SW 1271 (cell line): ENCODE data around the gene DCC.

Source experiments
- DNase-seq, 2 experiments: peaks; one replicate each; lab custom pipeline; 2025; lab: John Stamatoyannopoulos, UW

The DCC gene

GRCh38 chr18:52933356-52933755 is 593.4 kb downstream of the DCC start:
- no peak for DNase-seq

GRCh38 chr18:52936931-52937330 is 596.9 kb downstream of the DCC start:
- DNase-seq = no peak

- no peak for DNase-seq
These were observed 597.8 kb downstream of the DCC start for GRCh38 chr18:52937840-52938239.

- no peak for DNase-seq
These were observed 605.6 kb downstream of the DCC start for GRCh38 chr18:52945552-52945951.

- DNase-seq = no peak
These were observed 609.0 kb downstream of the DCC start for GRCh38 chr18:52948868-52949444.

GRCh38 chr18:52950155-52950554 is 610.2 kb downstream of the DCC start:
- DNase-seq = no peak

- DNase-seq = no peak
These were observed 613.4 kb downstream of the DCC start for GRCh38 chr18:52953387-52953786.

- no peak for DNase-seq
These were observed 623.5 kb downstream of the DCC start for GRCh38 chr18:52963481-52963880.

GRCh38 chr18:52970686-52971085 is 630.7 kb downstream of the DCC start:
- DNase-seq = no peak

GRCh38 chr18:52971097-52971496 is 631.1 kb downstream of the DCC start:
- no peak for DNase-seq

- no peak for DNase-seq
These were observed 639.9 kb downstream of the DCC start for GRCh38 chr18:52979892-52980291.

- DNase-seq = no peak
These were observed 651.2 kb downstream of the DCC start for GRCh38 chr18:52991246-52991645.

GRCh38 chr18:52992041-52992440 is 652.0 kb downstream of the DCC start:
- DNase-seq = no peak

- DNase-seq = no peak
These were observed 655.9 kb downstream of the DCC start for GRCh38 chr18:52995875-52996274.

- no peak for DNase-seq
These were observed 659.6 kb downstream of the DCC start for GRCh38 chr18:52999633-53000032.

GRCh38 chr18:53004798-53005197 is 664.8 kb downstream of the DCC start:
- DNase-seq = no peak

- DNase-seq = no peak
These were observed 678.8 kb downstream of the DCC start for GRCh38 chr18:53018791-53019190.

- no peak for DNase-seq
These were observed 685.2 kb downstream of the DCC start for GRCh38 chr18:53025247-53025646.

- no peak for DNase-seq
These were observed 688.6 kb downstream of the DCC start for GRCh38 chr18:53028565-53028964.

- no peak for DNase-seq
These were observed 693.1 kb downstream of the DCC start for GRCh38 chr18:53033128-53033527.

- no peak for DNase-seq
These were observed 698.6 kb downstream of the DCC start for GRCh38 chr18:53038608-53039007.

- DNase-seq = no peak
These were observed 700.3 kb downstream of the DCC start for GRCh38 chr18:53040286-53040685.

- DNase-seq = no peak
These were observed 716.1 kb downstream of the DCC start for GRCh38 chr18:53056064-53056463.

- no peak for DNase-seq
These were observed 730.8 kb downstream of the DCC start for GRCh38 chr18:53070788-53071187.

- DNase-seq = no peak
These were observed 740.7 kb downstream of the DCC start for GRCh38 chr18:53080687-53081086.
